ENCODE measurements around the gene NAA25. TPM values are rescaled to one million over a fixed set of nuclear protein-coding genes. Genes with fewer than 3 reads are reported as not detected.
"Not testable (repeated sequence)": the region's sequence is repeated elsewhere in the genome, so short reads cannot be mapped to it uniquely, and the experiment has no call there.

The NAA25 gene
- total RNA-seq, 1 experiment from 2014 or later, result 55.0 TPM

- peak within 1 kb of the TSS; percentile 99 for H3K4me3 Mint-ChIP-seq (ENCODE audit: low read depth, unreplicated experiment)
- H3K27ac Mint-ChIP-seq (ENCODE audit: unreplicated experiment), result peak within 1 kb of the TSS; percentile 93
- H3K9me3 Mint-ChIP-seq (ENCODE audit: low read depth, unreplicated experiment), result peaks cover 6% of the 10 kb centered on the region
- peak; percentile 36 for TF ChIP-seq CTCF (IDR thresholded peaks at IDR 0.05; ENCODE audit: unreplicated experiment)
- CTCF ChIA-PET, result interaction anchor here (0.6 to 2.4 kb wide), 14 partner anchors 9 to 236 kb away, joined by 3 to 16 read pairs (median 4); no protein-coding TSS in a partner anchor
- H3K27me3 Mint-ChIP-seq (ENCODE audit: unreplicated experiment), result no peaks in the 10 kb centered on the region
- TSS peak; percentile 86 for BruUV-seq (replicated peaks)
- peak; percentile 99 for DNase-seq
- H3K4me1 Mint-ChIP-seq (ENCODE audit: low read depth, unreplicated experiment), result peaks cover 39% of the 10 kb centered on the region
- intact Hi-C loops (cut with micrococcal nuclease; ENCODE audit: unreplicated experiment), result loop anchor here (2.0 to 5.0 kb wide), 2 partner anchors 68 to 69 kb away; no protein-coding TSS in a partner anchor
- H3K36me3 Mint-ChIP-seq (ENCODE audit: insufficient read depth, unreplicated experiment), result peaks cover 63% of the 10 kb centered on the region
Measured at GRCh38 chr12:112012775-112013600, 95.6 kb downstream of the NAA25 start, which contains the start of the genes ERP29 and TMEM116. ERP29 (plus strand) TSS chr12:112013426; CDS start chr12:112013466, 40 bp downstream. TMEM116 (minus strand) TSS chr12:112013165; CDS start chr12:112005270, 7,895 bp downstream.

DNA sequence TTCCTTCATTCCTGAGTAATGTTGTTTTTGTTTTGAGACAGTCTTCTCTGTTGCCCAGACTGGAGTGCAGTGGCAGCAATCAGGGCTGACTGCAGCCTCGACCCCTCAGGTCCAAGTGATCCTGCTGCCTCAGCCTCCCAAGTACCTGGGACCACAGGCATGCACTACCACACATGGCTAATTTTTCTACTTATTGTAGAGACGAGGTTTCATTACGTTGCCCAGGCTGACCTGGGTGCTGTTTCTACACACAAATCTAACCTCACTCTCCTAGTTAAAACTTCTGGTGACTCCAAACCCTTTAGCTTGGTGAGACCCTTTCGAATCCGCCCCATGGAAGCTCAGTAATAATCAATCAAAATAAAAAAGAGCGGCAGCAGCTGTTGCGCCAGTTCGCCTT lies 96.9 kb downstream of the NAA25 start:
- CTCF ChIA-PET, result no interaction called here
- H3K27ac Mint-ChIP-seq (ENCODE audit: unreplicated experiment), result peak overlapping the region; percentile 93
- peaks cover 39% of the 10 kb centered on the region for H3K4me1 Mint-ChIP-seq (ENCODE audit: low read depth, unreplicated experiment)
- DNase-seq, result no peak
- no peak for TF ChIP-seq CTCF (IDR thresholded peaks at IDR 0.05; ENCODE audit: unreplicated experiment)
- peaks cover 51% of the 10 kb centered on the region for H3K36me3 Mint-ChIP-seq (ENCODE audit: insufficient read depth, unreplicated experiment)
- H3K9me3 Mint-ChIP-seq (ENCODE audit: low read depth, unreplicated experiment), result peaks cover 6% of the 10 kb centered on the region
- H3K27me3 Mint-ChIP-seq (ENCODE audit: unreplicated experiment), result no peaks in the 10 kb centered on the region
- BruUV-seq (replicated peaks), result no TSS peak
- intact Hi-C loops (cut with micrococcal nuclease; ENCODE audit: unreplicated experiment), result loop anchor here (2.0 to 5.0 kb wide), 2 partner anchors 67 to 71 kb away; no protein-coding TSS in a partner anchor
- peak overlapping the region; percentile 99 for H3K4me3 Mint-ChIP-seq (ENCODE audit: low read depth, unreplicated experiment)

DNA sequence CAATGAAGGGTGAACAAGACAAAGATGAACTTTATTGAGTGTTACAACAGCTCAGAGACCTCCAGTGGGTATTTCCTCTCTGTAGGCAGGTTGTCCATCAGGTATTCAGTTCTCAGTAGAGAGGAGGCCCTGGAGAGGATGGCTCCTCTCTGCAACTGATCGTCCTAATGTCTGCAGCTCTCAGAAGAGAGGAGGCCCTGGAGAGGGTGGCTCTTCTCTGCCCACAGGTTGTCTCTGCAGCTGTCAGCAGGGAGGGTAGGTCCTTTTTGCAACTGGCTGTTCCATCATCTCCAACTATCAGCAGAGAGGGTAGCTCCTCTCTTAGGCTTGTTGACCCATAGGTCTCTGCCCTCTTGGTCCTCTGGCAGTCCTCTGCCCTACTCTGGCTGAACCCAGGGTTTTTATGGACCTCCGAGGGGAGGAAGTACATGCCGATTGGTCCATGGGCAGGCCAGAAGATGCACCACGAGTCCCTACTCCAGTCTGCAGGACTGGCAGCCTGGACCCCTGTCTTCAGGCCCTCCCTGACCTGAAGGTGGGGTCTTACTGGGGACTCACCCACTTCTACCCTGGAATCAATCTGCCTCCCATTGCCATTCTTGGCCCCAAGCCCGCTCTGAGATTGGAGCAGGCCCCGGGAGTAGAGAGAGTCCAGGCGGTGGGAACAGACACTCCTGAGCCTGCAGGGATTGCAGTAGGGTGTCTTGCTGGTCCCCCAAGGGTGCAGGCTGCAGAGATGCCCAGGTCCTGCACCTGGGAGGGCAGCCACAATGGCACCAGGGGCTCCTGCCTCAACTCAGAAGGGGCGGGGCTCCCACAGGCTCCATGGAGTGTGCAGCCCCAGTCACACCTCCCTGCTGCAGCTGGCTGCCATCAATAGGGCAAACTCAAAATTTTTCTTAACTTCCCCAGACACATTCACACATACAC lies 97.9 kb downstream of the NAA25 start:
- TF ChIP-seq CTCF (IDR thresholded peaks at IDR 0.05; ENCODE audit: unreplicated experiment), result no peak
- Mint-ChIP-seq H3K27me3 (ENCODE audit: unreplicated experiment) (no peaks in the 10 kb centered on the region), H3K27ac (ENCODE audit: unreplicated experiment) (peak overlapping the region; percentile 93), H3K9me3 (ENCODE audit: low read depth, unreplicated experiment) (peaks cover under 1% of the 10 kb centered on the region), H3K4me3 (ENCODE audit: low read depth, unreplicated experiment) (peak overlapping the region; percentile 99), H3K36me3 (ENCODE audit: insufficient read depth, unreplicated experiment) (peaks cover 41% of the 10 kb centered on the region), H3K4me1 (ENCODE audit: low read depth, unreplicated experiment) (peaks cover 42% of the 10 kb centered on the region)
- intact Hi-C loops (cut with micrococcal nuclease; ENCODE audit: unreplicated experiment), result loop anchor here (5.0 kb wide), 1 partner anchor 72 kb away; no protein-coding TSS in a partner anchor
- no TSS peak for BruUV-seq (replicated peaks)
- no peak for DNase-seq
- CTCF ChIA-PET, result no interaction called here

GRCh38 chr12:112009596-112009995 lies 99.0 kb downstream of the NAA25 start:
- BruUV-seq (replicated peaks); CTCF ChIA-PET: not testable (repeated sequence)

More at GRCh38 chr12:112009596-112009995, 99.0 kb downstream of the NAA25 start:
- intact Hi-C loops (cut with micrococcal nuclease; ENCODE audit: unreplicated experiment); H3K4me3 Mint-ChIP-seq (ENCODE audit: low read depth, unreplicated experiment); H3K27ac Mint-ChIP-seq (ENCODE audit: unreplicated experiment); H3K27me3 Mint-ChIP-seq (ENCODE audit: unreplicated experiment); H3K9me3 Mint-ChIP-seq (ENCODE audit: low read depth, unreplicated experiment); DNase-seq: not testable (repeated sequence)
- Mint-ChIP-seq H3K4me1 (ENCODE audit: low read depth, unreplicated experiment) (peaks cover 40% of the 10 kb centered on the region), H3K36me3 (ENCODE audit: insufficient read depth, unreplicated experiment) (peaks cover 37% of the 10 kb centered on the region)
